ENCODE data around the gene SLC2A4RG.

The SLC2A4RG gene

GRCh38 chr20:63744574-63745423 lies 5.2 kb downstream of the SLC2A4RG start:
- no peak overlapping the region for H3K4me3 ChIP-seq (ENCODE audit: low read depth, low read length)
- TF ChIP-seq, protein P1, sequence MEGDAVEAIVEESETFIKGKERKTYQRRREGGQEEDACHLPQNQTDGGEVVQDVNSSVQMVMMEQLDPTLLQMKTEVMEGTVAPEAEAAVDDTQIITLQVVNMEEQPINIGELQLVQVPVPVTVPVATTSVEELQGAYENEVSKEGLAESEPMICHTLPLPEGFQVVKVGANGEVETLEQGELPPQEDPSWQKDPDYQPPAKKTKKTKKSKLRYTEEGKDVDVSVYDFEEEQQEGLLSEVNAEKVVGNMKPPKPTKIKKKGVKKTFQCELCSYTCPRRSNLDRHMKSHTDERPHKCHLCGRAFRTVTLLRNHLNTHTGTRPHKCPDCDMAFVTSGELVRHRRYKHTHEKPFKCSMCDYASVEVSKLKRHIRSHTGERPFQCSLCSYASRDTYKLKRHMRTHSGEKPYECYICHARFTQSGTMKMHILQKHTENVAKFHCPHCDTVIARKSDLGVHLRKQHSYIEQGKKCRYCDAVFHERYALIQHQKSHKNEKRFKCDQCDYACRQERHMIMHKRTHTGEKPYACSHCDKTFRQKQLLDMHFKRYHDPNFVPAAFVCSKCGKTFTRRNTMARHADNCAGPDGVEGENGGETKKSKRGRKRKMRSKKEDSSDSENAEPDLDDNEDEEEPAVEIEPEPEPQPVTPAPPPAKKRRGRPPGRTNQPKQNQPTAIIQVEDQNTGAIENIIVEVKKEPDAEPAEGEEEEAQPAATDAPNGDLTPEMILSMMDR (IDR thresholded peaks at IDR 0.05; ENCODE audit: borderline replicate concordance, insufficient read depth, low read depth, low read length), result no peak

DNA sequence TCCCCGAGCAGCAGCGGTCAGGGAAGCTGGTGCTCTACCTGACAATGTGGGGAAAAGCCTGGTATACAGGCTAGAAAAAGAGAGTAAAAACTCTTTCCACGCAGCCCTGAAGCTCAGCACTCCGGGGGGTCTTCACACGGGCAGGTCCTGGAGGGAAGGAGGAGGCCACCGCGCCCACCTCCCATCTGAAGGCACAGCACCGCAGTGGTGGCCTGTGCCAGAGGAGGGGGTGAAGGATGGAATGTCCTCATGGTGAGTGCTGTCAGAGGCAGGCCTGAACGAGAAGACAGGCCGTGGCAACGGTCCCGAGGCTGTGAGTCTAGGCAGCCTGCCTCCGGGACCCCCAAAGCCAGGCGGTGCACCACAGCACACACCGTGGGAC lies 5.8 kb downstream of the SLC2A4RG start:
- H3K4me3 ChIP-seq (ENCODE audit: low read depth, low read length), result no peak overlapping the region
- TF ChIP-seq, protein P1 (IDR thresholded peaks at IDR 0.05; ENCODE audit: borderline replicate concordance, insufficient read depth, low read depth, low read length), result no peak

DNA sequence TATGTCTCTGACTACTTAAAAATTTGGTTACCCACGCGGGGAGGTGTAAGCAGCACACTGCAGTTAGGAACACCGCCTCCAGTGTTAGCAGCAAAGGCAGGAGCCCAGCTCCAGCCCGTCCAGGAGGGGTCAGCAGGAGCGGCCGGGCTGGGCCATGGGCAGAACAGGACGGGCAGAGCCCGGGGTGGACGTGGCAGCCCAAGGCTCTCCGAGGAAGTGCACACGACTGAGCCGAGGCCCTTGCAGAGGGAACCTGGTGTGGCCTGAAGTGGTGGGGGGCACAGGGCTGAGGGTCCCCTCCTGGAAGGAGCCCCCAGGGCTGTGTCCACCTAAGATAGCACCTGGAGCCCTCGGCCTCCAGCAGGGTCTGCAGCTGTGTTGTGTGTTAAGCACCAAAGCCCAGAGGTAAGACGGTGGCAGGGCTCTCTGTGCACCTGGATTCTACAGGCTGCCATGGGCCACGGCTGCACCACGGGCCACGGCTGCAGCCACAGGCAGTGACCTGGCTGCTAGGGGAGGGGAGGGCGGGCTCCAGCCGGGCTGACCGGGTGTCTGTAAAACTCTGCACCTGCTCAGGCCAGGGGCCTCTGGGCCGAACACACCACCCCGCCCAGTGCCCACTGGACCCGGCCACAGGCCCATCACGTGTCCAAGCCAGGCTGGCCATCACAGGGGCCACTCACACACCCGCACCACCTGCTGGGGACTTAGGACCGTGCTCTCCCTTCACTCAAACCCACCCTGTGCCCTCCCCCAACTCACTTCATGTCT lies 6.6 kb downstream of the SLC2A4RG start:
- H3K4me3 ChIP-seq (ENCODE audit: low read depth, low read length), result no peak overlapping the region
- TF ChIP-seq, protein P1 (IDR thresholded peaks at IDR 0.05; ENCODE audit: borderline replicate concordance, insufficient read depth, low read depth, low read length), result no peak

GRCh38 chr20:63746751-63747315 lies 7.3 kb downstream of the SLC2A4RG start:
- TF ChIP-seq, protein P1 (IDR thresholded peaks at IDR 0.05; ENCODE audit: borderline replicate concordance, insufficient read depth, low read depth, low read length), result no peak
- H3K4me3 ChIP-seq (ENCODE audit: low read depth, low read length), result no peak overlapping the region

DNA sequence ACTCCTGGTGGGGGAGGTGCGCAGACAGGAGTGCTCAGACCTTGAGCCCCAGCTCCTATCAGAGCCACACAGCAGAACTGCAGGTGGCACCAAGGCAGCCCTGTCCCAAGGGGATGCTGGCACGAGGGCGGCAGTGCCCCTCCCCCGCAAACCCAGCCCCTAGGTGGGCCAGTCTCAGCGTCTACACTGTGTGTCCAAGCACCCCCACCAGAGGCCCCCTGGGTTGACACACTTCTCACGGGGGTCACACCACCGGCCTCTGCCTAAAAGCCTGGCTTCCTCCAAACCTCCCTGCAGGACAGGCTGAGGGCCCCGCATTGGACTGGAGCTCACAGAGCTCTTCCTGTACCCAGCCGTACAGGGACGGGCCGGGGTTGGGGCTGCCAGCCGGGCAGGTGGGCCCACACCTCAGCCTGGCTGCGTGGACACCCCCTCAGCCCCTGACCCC lies 8.1 kb downstream of the SLC2A4RG start:
- TF ChIP-seq, protein P1 (IDR thresholded peaks at IDR 0.05; ENCODE audit: borderline replicate concordance, insufficient read depth, low read depth, low read length), result no peak
- no peak overlapping the region for H3K4me3 ChIP-seq (ENCODE audit: low read depth, low read length)

- H3K4me3 ChIP-seq (ENCODE audit: low read depth, low read length), result no peak overlapping the region
- TF ChIP-seq, protein P1 (IDR thresholded peaks at IDR 0.05; ENCODE audit: borderline replicate concordance, insufficient read depth, low read depth, low read length), result no peak
Observed at GRCh38 chr20:63748070-63748933, 8.7 kb downstream of the SLC2A4RG start.

All from GM12875 (cell line).